SKM-1 (cell line): ENCODE data around the gene SNHG17.
"Not testable (repeated sequence)": the region's sequence is repeated elsewhere in the genome, so short reads cannot be mapped to it uniquely, and the experiment has no call there.

Experiments used
- DNase-seq: peaks from one replicate; lab custom pipeline; 2025; ENCODE audit not compliant: unreplicated experiment; lab: John Stamatoyannopoulos, UW

SNHG17 gene

DNA sequence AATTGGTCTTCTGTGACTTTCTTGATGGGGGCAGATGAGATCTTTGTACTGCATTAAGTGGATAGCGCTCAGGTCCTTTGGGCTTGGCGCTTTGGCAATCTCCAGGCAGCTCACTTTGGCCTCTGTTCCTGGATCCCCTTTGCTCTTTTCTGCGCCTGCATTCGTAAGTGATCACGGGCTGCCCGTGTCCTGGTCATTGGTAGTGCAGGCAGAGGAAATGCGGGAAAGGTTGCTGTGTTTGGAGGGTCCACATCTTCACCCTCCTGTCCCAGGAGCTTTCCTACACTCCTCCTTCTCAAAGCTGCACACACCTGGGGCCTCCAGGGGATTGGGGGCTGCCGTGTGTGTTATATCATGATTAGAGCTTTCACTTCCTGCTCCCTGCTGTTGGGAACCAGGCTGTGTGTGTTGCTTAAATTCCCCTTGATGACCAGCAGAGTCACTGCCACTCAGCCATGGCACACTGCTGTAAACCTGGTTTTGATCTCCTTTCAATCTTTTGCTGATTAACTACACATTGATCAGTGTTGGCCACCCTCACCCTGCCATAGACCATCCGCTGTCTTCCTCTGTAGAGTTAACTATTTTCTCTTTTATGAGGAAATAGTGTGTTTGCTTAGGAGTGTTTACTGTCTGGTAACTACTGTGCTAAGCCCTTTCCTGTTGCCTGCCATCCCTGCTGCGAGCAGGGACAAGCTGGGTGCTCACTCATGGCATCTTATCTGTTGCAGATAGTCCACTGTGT lies 13.0 kb upstream of the SNHG17 start:
- no peak for DNase-seq

DNA sequence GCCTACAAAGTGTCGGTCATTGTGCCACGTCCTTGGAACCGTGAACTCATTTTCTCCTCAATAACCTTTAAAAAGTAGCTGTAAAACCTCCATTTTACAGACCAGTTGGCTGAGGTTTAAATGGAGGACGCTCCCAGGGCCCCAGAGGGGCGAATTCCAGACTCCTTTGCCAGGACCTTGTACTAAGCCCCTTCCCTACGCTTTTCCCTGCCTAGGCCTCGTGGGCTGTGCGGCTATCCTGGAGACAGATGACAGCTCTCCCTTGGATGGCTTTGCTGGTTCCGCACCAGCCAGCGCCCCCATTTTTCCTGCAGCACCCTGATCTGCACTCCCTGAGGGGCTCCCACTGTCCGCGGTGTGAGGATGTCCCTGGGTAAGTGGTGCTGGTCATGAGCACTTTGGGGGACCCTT lies 12.1 kb upstream of the SNHG17 start:
- DNase-seq = no peak

DNA sequence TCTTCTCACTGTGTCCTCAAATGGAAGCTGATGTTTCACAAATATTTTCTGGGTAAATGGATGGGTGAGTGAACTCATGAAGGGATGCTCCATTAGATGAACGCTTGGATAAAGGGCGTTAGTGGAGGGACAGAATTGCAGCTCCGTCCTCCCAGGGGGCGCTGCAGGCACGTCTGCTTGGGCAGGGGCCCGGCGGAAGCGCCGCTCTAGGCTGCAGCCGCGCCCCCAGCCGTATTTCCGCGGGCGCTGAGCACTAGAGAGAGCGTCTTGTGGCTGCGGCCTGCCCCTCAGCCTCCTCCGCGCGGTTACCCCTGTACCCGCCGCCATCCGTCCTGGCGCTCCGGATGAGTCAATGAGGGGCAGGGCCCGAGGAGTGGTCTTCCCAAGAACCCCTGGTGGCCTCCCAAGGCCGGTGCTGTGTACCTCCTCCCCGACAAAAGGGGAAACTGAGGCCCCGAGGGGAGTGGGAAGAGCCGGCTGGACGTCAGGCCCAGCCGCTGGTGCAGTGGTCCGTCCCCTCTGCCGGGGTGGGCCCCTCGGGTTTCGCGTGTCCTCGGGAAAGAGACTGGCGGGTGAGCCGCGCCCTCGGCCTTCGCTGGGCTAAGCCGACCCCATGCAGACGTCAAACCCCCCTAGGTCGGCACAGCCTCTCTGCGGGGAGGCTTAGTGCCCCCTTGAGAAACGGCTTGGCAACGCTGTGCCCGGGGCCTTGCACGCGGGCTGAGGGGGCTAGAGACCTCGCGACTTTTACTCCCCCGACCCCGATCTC lies 11.5 kb upstream of the SNHG17 start:
- DNase-seq = peak; percentile 83

DNA sequence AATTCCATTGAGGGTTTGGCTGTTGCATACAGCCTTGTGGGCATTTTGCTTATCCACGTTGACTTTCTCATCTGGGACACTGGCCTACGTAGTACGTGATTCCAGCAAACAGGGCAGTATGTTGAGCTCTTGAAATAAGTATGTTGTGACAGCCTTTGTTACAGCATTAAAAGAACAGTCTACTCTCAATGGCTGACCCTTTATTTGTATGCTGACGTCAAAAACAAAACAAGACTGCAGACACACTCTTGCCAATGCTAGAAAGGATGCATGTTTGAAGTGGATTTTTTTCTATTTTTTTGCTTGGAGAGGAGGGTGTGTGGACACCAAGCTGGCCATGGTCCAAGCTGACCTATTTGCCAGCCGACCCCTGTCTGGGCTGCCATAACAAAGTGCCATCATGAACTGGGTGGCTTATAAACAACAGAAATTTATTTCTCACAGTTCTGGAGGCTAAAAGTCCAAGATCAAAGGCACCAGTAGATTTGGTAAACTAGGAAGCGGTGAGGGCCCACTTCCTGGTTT lies 10.8 kb upstream of the SNHG17 start:
- no peak for DNase-seq

DNA sequence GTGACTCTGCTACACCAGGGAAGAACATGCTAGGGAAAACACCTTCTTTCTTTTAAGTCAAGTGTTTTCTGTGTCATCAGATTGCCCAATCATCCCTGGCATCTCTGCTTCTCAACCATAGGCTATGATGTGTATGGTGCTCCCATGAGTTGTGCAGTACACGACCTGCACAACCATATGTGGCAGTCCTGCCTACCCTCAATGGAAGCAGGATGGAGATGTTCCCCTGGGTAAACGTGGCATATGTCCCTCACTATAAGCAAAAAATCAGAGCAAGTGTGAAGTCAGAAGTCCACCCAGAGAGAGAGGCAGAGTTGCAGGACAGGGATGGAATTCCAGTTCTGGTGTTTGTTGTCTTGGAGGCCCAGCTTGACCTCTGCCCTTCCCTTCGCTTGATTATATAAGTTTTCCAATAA lies 10.3 kb upstream of the SNHG17 start:
- DNase-seq = no peak

DNA sequence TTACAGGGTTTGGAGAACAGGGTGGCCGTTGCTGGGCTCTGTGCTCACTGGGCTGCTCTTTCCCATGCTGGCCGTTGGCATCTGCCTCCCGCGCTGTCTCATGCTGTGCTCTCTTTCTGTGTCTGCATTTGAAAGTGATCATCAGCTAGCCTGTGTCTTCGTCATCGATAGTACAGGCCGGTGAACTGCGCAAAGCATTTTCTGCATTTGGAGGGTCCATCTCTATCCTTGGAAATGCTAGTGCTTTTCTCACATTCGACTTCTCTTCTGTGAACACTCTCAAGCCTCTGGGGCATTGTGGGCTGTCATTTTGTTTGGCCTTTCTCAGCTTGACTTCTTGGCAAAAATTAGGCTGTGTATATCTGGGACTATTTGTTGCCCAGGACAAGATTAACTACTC lies 6.8 kb upstream of the SNHG17 start:
- DNase-seq = no peak

DNA sequence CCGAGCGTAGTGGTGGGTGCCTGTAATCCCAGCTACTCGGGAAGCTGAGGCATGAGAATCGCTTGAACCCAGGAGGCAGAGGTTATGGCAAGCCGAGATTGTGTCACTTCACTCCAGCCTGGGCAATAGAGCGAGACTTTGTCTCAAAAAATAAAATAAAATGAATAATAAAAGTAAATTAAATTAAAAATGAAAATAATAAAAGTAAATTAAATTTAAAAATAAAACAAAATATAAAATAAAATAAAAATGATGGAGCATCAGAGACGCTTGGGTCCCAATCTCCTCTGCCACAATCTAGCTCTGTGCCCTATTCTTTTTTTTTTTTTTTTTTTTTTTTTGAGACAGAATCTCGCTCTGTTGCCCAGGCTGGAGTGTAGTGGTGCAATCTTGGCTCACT lies 6.0 kb upstream of the SNHG17 start:
- DNase-seq = not testable (repeated sequence)

DNA sequence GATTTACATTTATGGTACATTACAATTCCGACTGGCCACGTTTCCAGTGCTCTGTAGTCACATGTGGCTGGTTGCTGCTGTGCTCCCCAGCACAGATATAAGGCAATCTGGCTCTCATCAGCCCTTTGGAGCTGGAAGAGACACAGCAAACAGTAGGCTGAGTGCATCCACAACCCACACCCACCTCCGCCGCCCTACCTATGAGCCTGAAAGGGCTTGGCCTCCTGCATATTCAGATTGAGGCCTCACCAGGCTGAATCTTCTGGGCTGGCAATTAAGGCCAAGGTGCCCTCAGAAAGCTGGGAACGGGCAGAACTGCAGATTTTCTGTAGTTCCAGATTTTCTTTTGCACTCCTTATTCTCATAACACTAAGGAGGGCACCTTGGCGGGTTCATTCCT lies 2.7 kb upstream of the SNHG17 start:
- no peak for DNase-seq

DNA sequence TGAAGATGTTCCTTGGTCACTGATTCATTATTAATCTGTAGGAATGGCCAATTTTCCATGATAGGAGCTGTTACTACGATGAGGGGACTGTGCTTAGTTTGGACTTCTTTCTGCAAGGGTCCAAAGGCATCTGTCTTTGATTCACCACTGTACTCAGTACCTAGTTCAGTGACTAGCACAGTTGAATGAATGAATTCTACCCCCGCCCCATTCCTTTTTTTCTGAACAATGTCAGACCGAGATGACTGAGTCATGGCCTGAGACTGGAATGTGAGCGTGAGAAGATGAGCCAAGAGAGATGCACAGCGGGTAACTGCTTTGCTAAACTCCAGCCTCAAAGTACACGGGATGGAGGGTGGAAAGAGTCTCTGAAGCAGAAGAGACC lies 419 bp upstream of the SNHG17 start:
- DNase-seq = no peak

DNA sequence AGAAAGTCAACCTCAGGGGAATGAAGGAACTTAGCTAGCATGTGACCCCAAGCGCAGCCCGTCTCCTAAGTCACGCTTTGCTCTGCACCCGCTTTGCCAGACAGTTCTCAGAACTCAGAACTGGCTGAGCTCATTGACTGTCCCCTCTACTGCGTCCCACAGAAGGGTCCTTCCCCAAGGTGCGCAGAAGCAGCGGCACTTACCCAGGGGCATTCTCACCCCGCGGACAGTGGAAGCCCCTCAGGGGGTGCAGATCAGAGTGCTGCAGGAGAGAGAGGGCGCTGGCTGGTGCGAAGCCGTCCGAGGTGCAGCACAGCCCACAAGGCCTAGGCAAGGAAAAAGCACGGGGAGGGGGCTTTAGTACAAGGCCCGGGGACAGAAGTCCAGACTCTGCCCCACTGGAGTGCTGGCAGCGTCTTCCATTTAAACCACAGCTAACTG lies 807 bp downstream of the SNHG17 start:
- DNase-seq = no peak

DNA sequence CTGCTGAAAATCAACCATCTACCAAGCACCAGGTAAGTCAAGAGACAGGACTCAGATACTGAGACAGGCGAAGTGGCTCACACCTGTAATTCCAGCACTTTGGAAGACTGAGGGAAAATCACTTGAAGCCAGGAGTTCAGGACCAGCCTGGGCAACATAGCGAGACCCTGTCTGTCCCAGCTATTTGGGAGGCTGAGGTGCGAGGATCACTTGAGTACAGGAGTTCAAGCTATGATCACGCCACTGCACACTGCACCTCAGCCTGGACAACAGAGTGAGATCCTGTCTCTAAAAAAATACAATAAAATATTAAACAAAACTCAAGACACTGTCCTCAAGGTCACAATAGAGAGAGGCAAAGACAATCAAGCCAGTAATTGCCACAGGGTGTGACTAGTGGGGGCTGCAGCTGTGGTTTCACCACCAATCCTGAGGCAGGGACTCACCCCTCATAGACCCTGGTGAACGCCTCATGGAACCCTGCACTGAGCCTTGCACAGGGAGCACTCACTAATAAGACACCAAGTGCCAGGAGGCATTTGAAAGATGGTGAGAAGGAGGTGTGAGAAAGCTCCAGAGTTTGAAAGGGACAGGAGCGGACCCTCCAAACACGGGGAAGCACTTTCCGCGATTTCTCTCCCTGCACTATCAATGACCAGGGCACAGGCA lies 1.7 kb downstream of the SNHG17 start:
- no peak for DNase-seq

DNA sequence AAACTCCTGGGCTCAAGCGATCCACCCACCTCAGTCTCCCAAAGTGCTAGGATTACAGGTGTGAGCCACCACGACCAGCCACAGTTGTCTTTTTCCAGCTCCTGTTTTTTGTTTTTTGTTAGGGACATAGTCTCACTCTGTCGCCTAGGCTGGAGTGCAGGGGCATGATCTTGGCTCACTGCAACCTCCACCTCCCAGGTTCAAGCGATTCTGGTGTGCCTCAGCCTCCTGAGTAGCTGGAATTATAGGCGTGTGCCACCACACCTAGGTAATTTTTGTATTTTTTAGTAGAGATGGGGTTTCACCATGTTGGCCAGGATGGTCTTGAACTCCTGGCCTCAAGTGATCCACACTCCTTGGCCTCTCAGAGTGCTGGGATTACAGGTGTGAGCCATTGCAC lies 2.3 kb downstream of the SNHG17 start:
- not testable (repeated sequence) for DNase-seq

DNA sequence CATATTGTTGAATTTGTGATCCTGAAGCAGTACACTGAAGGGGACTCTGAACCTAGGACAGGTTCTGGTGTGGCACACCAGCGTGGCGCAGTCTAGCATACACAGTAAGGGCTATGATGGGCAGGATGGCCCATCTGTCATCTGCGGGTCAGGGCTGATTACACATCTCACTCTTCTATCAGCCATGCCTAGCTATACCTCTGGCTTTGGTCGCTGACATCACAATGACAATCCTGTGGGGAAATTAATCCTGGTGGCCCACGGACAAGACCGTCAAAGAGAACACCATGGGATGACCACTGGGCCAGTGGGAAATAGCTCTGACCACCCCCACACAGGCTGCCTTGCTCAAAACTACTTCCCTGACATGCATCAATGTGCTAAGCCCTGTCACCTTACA lies 2.8 kb downstream of the SNHG17 start:
- no peak for DNase-seq

DNA sequence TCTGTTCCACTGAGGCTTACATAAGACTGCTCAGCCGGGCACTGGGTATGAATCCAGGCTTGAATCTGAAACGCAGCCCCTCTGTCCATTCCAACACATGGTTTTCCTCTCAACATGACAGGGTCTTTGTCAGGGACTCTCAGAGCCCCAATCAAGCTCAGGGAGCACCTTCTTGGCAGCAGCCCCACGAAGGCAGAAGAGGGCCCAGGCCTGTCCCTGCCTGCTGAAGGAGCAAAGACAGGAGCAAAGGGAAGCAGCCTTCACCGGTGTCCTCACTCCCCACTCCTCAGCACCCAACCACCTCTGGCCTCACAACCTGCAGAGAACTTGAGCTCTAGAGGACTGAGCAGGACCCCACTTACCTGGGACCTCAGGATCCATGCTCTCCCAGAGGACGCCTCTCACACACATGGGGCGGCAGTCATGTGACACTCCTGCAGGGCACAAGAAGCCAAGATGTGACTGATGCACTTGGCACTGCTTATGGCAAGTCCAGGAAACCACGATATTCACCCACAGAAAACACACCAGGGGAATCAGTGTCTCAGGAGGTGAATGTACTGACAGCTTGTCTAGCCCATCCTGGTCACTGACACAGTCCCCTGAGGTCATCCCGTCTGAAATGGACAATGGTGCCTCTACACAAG lies 4.3 kb downstream of the SNHG17 start:
- no peak for DNase-seq

DNA sequence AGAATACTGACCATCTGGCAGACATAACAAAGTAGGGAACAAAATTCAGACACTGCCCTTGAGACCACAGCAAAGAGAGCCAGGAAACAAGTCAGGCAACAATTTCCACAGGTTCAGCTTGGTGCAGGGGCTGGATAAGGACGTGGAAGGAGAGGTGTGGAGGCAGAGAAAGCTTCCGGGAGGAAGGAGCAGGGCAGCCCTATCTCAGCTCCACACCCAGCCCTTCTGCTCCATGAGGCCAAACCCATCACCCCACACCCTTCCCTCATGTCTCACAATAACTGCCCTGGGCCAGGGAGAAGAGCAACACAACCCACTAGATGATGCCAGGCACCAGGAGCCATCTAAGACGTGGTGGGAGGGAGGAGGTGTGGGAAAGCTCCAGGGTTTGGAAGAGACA lies 5.8 kb downstream of the SNHG17 start:
- no peak for DNase-seq

DNA sequence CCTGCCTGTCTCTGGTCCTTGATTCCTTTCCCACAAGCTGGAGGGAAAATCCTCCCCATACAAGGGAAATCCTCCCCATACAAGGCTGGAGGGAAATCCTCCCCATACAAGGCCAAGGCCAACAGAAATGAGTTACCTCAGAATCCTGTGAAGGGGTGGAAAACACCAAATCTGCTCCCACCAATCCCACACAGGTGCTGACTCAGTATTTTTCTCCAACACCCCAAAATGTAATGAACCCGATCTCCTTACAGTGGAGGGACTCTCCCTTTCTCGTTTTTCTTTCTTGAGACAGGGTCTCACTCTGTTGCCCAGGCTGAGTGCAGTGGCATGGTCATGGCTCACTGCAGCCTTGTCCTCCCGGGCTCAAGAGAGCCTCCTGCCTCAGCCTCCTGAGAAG lies 6.3 kb downstream of the SNHG17 start:
- DNase-seq = no peak

DNA sequence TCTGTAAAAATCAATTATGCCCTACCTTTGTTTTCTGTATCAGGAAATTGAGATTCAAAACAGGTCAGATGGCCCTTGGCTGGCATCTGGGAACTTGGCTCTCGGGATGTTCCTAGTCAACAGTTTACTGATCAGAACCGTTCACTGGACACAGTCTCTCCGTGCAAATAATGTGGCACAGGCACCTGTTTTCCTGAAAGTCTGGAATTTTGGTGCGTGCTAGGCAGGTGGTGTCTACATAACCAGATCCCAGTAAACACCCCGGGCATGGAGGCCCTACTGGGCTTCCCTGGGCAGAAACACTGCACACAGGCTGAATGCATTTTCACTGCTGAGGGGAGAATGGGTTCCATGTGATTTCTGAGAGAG lies 7.5 kb downstream of the SNHG17 start:
- DNase-seq = no peak

DNA sequence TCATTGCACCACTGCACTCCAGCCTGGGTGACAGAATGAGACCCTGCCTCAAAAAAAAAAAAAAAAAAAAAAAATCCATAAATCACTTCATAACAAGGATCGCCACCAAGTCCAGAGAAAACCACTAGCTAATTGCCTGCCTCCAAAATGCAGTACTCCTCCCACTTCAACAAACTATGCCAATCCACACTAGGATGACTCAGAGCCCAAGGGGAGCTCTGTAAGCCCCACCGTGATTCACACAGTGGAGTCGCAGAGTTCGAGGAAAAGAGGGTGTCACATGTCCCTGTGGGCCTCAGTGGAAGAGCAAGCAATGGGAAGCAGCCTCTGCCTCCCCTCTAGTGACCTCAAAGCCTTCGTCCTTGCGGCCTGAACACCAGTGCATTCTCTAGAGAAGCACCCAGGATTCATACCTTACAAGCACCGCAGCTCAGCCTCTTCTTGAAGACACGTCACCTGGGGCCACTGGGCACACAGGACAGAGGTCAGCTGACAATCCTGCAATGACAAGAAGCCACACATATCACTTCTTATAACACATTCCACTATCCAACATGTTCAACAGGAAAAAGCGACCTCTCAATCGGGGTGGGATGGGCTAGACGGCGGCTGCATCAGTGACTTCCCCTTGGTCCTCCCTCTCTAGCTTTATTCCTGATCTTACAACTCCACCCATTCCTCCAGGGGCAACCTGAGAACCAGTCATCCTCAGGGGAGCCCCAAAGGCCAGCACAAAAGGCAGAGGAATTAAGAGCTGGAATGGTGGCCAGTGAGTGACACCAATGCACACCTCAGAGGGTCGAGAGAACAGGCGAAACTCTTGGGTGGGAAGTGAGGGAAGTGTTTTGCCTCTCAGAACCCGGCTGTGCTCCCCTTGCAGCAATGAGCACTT lies 8.9 kb downstream of the SNHG17 start:
- DNase-seq = no peak

DNA sequence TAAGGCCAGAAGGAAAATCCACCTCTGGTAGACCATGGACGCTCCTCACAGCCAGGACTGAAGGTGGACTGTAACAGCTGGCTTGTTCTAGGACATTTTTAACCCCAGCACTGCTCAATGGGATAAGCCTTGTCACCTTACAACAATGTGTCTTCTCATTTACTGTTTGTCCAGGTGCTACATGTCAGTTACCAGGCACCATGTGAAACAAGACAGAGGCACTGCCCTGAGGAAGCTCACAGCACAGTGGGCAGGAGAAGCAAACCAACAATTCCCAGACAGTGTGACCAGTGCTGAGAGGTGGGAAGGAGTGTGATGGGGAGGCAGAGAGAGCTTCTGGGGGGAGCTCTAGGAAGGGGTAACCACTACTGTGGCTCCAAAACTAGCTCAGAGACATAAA lies 10.7 kb downstream of the SNHG17 start:
- no peak for DNase-seq

DNA sequence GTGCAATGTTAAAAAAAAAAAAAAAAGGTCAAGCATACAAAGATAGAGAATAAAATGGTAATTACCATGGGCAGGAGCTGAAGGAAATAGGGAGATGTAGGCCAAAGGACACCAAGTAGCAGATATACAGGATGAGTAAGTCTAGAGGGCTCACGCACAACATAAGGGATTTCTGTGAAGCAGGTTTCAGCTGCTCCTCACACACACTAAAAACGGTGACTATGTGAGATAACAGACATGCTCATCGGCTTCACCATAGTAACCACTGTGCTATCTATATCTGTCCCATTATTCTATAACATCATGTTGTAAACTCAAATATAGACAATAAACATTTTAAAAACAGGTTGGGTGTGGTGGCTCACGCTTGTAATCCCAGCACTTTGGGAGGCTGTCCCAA lies 11.6 kb downstream of the SNHG17 start:
- DNase-seq = no peak
